DLD1 (cell line): Measurements from ENCODE around the gene IRF2BPL.

Experiments
- in situ Hi-C: cut with HindIII; loops from 2 replicates; pipeline ENCODE4 v1.10.0; 2017; ENCODE audit warnings: low sequenced_read_pairs

The IRF2BPL gene

GRCh38 chr14:76993752-76994151, 34.8 kb downstream of the IRF2BPL start:
- in situ Hi-C loops: no loop called here

- in situ Hi-C loops: no loop called here
Observed at GRCh38 chr14:76990084-76990483, 38.4 kb downstream of the IRF2BPL start.

- in situ Hi-C loops: no loop called here
Observed at GRCh38 chr14:76987956-76988520, 40.5 kb downstream of the IRF2BPL start.

GRCh38 chr14:76986231-76986565, 42.3 kb downstream of the IRF2BPL start:
- in situ Hi-C loops: no loop called here

- in situ Hi-C loops: no loop called here
Observed at GRCh38 chr14:76985540-76986230, 42.8 kb downstream of the IRF2BPL start.

- in situ Hi-C loops: no loop called here
Observed at GRCh38 chr14:76984787-76985375, 43.6 kb downstream of the IRF2BPL start.

GRCh38 chr14:76984297-76984696, 44.2 kb downstream of the IRF2BPL start:
- in situ Hi-C loops: no loop called here

- in situ Hi-C loops: no loop called here
Observed at GRCh38 chr14:76981670-76982069, 46.8 kb downstream of the IRF2BPL start.

GRCh38 chr14:76977793-76978720, 50.5 kb downstream of the IRF2BPL start:
- in situ Hi-C loops: no loop called here

GRCh38 chr14:76976240-76977005, 52.1 kb downstream of the IRF2BPL start:
- in situ Hi-C loops: no loop called here

- in situ Hi-C loops: no loop called here
Observed at GRCh38 chr14:76975812-76976211, 52.7 kb downstream of the IRF2BPL start.

GRCh38 chr14:76975051-76975450, 53.5 kb downstream of the IRF2BPL start:
- in situ Hi-C loops: no loop called here
